NCI-H526 (cell line): ENCODE results near the gene MORC3.
"Not testable (repeated sequence)": the region's sequence is repeated elsewhere in the genome, so short reads cannot be mapped to it uniquely, and the experiment has no call there.

ENCODE experiments used
- DNase-seq, 2 experiments: peaks; one replicate each; lab custom pipeline; 2025; lab: John Stamatoyannopoulos, UW

The MORC3 gene

DNA sequence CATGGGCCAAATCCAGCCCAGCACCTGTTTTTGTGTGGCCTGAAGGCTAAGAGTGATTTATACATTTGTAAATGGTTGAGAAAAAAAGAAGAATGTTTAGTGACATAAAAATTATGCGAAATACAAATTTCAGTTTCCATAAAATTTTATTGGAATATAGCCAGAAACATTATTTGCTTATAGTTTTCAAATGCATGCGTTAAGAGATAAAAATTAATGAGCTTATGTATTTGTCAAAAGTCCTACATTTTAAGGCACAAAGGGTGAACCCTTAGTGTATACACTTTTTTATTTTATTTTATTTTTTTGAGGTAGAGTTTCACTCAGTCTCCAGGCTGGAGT is 2.1 kb downstream of the MORC3 start:
- no peak for DNase-seq

DNA sequence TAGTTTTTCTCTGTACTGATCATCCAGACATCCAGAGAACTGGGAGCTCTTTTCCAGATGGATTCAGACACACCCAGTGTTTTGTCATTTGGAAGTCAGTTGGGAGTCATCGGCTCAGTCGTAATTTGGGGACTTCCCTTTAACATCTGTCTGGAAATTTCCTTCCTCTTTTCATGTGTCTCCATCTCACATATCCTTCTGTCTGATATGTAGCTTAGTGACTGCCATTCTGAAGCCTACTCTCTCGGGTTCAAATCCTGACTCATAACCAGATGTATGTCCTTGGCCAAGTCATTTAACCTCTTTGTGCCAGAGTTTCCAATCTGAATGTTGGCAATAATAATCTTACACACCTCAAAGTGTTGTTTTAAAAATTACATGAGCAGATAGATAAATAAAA is 3.0 kb downstream of the MORC3 start:
- DNase-seq = no peak

DNA sequence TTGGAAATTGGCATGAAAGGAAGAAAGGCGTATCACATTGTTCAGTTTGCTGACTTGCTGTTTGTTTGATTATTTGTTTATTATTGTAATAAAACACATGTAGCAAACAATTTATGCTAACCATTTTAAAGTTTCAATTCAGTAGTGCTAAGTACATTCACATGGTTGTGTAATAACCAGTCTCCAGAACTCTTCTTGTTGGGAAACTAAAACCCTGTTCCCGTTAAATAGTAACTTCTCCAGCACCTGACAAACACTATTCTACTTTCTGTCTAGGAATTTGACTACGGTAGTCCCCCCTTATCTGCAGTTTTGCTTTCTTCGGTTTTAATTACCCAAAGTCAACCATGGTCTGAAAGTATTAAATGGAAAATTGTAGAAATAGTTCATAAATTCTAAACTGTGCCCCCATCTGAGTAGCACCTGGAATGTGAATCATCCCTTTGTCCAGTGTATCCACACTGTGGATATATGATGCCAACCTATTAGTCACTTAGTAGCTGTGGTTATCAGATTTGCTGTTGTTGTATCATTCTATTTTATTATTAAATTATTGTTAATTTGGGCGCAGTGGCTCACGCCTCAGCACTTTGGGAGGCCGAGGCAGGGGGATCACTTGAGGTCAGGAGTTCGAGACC is 5.5 kb downstream of the MORC3 start:
- DNase-seq = no peak

DNA sequence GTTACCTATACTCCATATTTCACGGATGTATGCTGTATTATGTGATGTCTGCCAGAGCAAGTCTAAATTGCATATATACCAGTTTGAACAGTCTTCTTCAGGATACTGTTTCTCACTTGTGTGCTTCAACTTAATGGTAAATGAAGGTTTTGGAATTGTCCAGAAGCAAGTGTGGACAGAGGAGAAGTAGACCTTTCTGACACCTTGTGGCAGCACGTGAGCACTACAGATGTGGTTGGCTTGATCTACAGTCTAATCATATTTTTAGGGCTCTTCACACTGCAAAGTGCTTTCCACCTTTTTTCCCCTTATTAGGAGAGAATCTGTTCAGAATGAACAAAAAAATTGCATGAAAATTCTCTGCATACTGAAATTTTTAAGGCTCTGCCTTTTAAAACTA is 10.9 kb downstream of the MORC3 start:
- peak; percentile 10 to 63 for DNase-seq

DNA sequence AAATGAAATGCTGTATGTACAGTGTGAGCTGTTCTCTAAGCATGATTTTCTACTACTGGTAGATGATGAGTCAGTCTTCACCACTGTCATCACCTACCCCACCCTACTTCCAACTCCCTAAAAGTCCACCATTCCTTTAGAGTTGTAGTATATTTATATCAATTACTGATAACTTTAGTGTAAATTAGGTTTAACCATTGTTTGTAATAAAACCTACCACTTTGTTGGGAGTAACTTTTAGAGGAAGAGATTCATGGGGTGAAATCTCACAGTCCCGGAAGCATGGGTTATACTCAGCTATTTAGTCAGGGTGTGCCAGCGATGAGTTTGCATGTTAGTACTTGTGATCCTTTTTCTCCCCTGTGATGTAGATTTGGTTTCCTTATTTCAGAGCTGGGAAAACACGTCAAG is 17.1 kb downstream of the MORC3 start:
- DNase-seq = no peak

DNA sequence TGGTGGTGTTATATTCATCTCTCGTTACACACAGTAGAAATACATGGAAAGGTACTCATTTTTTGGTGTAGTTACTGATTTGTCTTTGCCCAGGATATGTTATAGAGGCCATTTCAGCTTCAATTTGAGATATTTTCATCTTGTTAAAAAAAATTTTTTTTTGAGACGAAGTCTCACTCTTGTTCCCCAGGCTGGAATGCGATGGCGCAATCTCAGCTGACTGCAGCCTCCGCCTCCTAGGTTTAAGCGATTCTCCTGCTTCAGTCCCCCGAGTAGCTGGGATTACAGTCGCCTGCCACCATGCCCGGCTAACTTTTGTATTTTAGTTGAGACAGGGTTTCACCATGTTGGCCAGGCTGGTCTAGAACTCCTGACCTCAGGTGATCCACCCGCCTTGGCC is 19.0 kb downstream of the MORC3 start:
- DNase-seq = no peak

DNA sequence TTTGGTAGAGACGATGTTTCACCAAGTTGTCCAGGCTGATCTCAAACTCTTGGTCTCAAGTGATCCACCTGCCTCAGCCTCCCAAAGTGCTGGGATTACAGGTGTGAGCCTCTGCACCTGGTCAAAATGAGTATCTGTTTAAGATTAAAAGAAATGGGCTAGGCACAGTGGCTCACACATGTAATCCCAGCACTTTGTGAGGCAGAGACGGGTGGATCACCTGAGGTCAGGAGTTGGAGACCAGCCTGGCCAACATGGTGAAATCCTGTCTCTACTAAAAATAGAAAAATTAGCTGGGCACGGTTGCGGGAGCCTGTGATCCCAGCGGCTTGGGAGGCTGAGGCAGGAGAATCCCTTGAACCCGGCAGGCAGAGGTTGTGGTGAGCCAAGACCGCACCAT is 22.6 kb downstream of the MORC3 start:
- DNase-seq = not testable (repeated sequence)

DNA sequence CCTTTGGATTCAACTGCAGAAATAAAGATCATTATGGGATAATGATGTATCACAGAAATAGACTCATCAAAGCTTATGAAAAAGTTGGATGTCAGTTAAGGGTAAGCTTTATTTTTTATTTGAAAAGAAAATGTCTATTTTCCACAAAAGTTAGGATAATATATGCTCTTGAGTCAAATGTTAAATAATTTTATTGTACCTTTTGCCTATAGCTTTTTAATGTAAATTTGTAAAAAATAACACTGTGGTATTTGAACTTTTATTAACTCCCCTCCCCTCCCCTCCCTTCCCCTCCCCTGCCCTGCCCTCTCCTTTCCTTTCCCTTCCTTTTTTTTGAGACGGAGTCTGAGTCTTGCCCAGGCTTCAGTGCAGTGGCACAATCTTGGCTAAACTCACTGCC is 24.9 kb downstream of the MORC3 start:
- no peak for DNase-seq

DNA sequence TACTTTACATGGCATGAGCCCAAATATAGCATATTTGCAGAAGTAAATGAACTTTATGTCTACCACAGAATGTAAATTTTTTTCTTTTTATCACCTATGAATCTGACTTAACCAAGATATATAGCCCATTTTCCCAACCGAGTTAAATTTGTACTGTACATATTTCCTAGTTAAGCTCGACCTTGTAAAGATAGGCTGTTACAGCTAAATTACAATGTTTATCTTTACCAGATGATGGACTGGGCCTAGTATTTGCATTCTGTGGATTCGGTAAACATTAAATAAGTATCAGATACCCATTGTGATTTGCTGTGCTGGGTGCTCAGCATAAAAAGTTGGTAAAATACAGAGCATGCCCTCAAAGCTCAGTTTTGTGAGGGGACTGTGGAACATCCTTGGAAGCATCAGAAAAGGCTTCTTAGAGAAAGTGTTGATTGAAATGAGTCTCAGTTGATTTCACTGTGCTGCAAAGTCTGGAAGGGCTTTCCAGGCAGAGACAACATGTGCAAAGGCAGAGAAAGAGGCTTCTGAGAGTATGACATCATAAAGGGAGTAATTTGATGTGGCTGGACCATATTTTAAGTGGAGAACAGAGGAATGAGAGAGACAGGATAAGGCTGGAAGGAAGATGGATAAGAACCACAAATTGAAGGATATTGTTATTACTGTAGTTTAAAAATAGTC is 27.4 kb downstream of the MORC3 start:
- peak; percentile 64 to 71 for DNase-seq

DNA sequence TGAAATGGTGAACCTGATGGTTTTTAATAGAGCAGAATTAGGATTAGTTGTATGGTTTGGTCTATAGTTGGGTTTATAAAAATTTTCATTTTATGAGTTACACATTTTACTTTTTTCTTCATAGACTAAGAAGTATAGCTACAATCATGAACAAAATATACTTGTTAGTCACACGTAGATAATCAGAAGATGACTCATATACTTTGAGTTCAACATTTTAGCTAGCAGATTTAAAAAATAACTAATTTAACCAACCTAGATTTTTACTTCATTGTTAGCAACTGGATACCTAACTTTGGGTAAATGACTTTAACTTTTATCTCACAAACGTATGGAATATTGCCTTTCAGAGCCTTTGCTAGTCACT is 27.9 kb downstream of the MORC3 start:
- no peak for DNase-seq

DNA sequence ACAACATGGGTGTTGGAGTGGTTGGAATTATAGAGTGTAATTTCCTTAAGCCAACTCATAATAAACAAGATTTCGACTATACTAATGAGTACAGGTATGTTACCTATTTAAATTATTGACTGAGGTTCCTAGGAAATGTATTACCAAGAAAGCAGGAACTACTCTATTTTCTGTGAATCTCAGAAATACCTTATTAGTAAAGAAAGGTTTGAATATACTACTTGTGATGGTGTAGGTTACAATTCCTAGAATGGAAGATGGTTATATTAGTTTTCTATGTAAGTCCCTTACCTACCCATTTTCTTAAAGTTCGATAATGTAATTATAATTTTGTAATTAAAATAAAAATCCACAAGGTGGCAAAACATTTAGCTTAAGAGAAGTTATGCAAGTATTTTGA is 29.3 kb downstream of the MORC3 start:
- DNase-seq = no peak

DNA sequence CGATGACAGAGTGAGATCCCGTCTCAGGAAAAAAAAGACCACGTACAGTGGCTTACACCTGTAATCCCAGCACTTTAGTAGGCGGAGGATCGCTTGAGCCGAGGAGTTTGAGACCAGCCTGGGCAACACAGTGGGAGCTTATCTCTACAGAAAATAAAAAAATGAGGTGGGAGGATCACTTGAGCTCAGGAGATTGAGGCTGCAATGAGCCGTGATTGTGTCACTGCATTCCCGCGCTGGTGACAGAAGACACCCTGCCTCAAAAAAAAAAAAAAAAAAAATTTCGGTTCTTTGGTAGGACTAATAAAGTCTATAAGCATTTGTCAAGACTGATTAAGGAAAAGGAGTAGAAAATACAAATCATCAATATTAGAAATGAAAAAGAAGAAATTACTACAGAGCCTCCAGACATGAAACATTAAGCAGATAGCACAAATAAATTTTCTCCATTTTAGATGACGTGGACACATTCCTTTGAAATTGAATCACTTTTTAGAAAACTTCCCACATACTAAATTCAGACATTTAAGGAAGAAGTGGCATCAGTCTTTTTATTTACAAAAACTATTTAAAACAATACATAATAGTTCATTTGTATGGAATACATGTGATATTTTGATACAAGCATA is 30.4 kb downstream of the MORC3 start:
- DNase-seq = no peak

DNA sequence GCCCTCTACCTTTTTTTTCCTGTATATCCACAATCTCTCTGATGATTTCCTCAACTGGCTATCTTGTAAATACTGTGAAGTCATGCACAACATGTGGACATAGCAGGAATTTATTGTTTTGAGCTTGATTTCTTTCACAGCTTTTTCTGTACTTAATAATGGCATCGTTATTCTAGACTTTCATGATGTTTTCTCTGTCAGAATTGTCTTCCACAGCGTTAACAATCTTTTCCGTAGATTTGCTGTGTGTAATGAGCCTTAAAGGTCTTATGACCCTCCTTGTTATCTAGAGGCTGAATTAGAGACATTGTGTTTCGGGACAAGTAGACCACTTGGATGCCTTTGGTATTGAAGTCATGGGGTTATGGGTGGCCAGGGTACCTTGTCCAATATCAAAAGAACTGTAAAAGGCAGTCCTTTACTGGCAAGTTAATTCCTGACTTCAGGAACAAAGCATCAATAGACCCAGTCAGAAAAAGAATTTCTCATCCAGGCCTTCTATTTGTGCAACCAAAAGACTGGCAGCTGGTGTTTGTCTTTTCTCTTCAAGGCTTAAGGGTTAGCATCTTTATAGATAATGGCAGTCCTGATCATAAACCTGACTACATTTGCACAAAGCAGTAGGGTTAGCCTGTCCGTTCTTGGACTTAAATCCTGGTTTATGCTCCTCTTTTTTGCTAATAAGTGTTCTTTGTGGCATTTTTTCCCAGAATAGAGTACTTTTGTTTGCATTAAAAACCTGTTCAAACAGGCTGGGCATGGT is 35.1 kb downstream of the MORC3 start:
- no peak for DNase-seq

DNA sequence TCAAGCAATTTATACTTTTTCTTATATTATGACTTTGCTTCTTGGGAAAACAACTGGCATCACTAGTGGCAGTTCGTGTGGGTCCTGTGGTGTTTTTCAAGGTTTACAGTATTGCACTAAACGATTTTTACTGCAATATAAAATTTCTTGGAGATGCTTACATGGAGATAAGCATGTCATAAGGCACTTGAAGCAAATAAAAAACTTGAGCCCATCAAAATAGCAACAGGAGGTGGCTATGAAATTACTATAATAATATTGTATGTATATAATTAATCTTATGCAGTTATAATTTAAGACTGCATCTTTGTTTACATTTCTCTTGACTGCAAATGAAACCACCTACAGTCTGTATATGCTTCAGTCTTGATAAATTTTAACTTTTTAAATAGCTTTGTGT is 35.9 kb downstream of the MORC3 start:
- DNase-seq = no peak

DNA sequence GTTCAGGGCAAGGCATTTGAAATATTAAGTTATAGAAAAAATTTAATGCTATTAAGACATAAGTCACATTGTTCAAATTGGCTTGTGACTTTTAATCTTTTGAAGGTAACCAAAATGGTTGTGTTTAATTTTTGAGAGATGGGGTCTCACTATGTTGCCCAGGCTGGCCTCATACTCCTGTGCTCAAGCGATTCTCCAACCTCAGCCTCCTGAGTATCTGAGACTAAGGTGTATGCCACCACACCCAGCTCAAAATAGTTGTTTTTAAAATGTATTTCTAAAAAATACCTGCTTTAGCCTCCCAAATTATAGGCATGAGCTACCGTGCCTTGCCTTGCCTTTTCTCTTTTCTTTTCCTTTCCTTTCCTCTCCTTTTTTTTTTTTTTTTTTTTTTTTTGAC is 39.2 kb downstream of the MORC3 start:
- no peak for DNase-seq

DNA sequence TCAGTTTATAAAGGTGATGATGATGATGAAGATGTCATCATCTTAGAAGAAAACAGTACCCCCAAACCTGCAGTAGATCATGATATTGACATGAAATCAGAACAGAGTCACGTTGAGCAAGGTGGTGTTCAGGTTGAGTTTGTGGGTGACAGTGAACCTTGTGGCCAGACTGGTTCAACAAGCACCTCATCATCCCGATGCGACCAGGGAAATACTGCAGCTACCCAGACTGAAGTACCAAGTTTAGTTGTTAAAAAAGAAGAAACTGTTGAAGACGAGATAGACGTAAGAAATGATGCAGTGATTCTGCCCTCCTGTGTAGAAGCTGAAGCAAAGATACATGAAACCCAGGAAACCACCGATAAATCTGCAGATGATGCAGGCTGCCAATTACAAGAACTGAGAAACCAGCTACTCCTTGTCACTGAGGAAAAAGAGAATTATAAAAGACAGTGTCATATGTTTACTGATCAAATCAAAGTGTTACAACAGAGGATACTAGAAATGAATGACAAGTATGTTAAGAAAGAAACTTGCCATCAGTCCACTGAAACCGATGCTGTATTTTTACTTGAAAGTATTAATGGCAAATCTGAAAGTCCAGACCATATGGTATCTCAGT is 49.2 kb downstream of the MORC3 start:
- no peak for DNase-seq

DNA sequence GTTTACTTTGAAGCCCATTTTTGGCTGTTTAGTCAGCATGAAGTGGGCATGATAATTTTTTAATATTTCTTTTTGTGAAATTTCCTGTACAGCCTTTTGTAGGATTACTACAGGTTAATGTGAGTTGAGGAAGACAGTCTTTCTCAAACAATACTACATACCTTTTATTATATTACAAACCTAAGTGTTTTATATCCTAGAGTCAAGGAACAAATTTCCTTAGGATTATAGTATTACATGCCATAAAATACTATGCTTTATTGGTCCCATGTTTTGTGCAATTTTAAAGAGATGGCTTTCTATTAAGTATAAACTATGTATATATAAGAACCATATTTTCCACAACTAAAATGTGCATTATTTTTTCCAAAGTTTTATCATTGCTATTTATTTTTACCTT is 56.0 kb downstream of the MORC3 start:
- DNase-seq = no peak

DNA sequence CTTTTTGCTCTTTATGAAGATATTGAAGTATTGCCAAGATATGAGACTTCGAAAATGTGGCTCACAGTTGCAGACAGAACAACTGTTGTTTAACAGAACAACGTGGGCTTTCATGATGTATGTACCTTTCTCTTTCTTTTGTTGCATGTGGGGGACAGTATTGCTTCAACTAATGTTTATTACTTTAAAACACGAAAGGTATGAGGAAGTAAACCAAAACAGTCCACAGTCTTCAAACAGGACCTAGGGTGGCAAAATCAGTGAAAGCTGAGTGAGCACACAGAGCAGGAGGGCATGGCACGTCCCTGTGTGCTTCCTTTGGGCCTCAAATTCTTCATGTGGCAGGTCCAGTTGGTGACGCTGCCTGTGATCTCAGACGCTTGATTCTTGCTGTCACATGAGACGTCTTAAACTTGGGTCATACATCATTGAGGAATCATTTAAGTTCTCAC is 57.4 kb downstream of the MORC3 start:
- DNase-seq = no peak

DNA sequence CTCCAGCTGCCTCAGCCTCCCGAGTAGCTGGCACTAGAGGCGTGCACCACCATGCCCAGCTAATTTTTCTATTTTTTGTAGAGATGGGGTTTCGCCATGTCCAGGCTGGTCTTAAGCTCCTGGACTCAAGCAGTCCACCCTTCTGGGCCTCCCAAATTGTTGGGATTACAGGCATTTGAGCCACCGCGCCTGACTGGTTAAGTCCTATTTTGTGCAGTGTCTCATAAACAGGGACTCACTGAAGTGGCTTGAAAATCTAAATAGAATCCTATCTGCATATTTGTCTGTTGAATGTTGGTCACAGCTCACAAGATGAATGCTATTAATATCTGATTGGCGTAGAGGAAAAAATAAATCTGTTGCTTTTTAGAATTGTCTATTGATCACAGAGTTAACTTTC is 59.3 kb downstream of the MORC3 start:
- no peak for DNase-seq

DNA sequence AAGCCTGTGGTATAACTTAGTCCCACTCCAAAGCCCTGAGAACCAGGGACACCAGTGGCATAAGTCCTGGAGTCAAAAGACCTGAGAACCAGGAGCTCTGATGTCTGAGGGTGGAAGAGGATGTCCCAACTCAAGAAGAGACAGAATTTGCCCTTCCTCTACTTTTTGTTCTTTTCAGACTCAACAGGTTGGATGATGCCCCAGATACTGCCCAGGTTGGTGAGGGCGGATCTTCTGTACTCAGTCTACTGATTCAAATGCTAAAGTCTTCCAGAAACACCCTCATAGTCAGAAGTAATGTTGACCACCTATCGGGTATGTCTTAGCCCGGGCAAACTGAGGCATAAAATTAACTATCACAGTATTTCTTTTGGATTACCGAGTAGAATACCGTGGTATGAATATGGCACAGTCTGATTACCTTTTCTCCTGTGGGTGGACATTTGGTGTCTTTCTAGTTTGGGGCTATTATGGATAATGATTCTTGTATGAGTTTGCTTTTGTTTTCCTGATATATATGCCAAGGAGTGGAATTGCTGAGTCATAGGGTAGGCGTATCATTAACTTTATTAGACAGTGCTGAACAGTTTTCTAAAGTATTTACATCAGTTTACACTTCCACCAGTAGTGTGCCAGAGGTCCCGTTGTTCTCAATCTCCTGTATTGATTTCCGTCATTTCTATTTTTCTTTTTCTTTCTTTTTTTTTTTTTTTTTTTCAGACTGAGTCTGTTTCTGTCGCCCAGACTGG is 62.0 kb downstream of the MORC3 start:
- no peak for DNase-seq

DNA sequence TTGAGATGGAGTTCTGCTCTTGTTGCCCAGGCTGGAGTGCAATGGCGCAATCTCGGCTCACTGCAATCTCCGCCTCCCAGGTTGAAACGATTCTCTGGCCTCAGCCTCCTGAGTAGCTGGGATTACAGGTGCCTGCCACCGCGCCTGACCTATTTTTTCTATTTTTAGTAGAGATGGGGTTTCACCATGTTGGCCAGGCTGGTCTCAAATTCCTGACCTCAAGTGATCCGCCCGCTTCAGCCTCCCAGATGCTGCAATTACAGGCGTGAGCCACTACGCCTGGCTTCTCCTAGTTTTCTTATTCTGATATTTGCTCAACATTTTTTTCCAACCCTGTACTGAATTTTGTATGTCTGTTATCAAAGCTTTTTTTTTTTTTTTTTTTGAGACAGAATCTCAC is 62.7 kb downstream of the MORC3 start:
- not testable (repeated sequence) for DNase-seq

DNA sequence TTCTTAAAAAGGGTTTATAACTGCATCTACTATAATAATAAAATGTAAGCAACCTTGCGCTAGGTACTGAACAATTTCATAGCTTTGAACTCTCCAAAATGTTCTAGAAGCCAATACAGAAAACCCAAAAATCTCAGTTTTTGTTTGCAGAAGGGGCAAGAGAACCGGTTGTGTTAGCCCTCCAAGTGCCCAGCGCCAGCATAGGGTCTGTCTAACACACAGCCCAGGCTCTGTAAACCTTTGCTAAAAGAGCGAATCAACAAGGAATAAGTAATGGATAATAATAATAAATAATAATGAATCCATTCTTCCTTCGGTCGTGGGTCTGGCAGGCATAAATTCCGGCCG is 64.9 kb downstream of the MORC3 start:
- DNase-seq = no peak
